WTC11 (cell line): ENCODE measurements around the gene S1PR5. TPM values are rescaled to one million over a fixed set of nuclear protein-coding genes. Genes with fewer than 3 reads are reported as not detected.

Experiments used
- ATAC-seq: fragments of 200-7000 bp; cut with Tn5 transposase; 2 replicates; pipeline ENCODE4 v1.10.0; 2021; ENCODE audit warnings: mild to moderate bottlenecking, moderate library complexity
- CTCF ChIA-PET: fragments of 300-600 bp; sonication (Branson Sonifier 250); formaldehyde crosslinking; loops from one replicate; lab custom pipeline; 2021; ENCODE audit warnings: antibody characterized with exemption; lab: Charles Lee
- POLR2A ChIA-PET: fragments of 350-600 bp; sonication (Branson Sonifier 250); formaldehyde crosslinking; loops from one replicate; lab custom pipeline; 2021; ENCODE audit warnings: antibody characterized with exemption; lab: Charles Lee
- DNase-seq: peaks from one replicate; pipeline ENCODE4 v3.0.0; 2021; ENCODE audit warnings: low spot score
- H3K27ac Mint-ChIP-seq: 2 replicates; pipeline ENCODE4 v1.8.0; 2021; ENCODE audit warnings: mixed read lengths
- H3K27me3 Mint-ChIP-seq: 2 replicates; pipeline ENCODE4 v1.8.0; 2021; ENCODE audit warnings: low read depth, mild to moderate bottlenecking, moderate library complexity, mixed read lengths
- H3K36me3 Mint-ChIP-seq: 2 replicates; pipeline ENCODE4 v1.8.0; 2021; ENCODE audit warnings: mixed read lengths
- H3K4me1 Mint-ChIP-seq: 2 replicates; pipeline ENCODE4 v1.8.0; 2022; ENCODE audit warnings: mixed read lengths
- H3K4me3 Mint-ChIP-seq: 2 replicates; pipeline ENCODE4 v1.8.0; 2021; ENCODE audit warnings: mild to moderate bottlenecking, moderate library complexity, mixed read lengths
- H3K9me3 Mint-ChIP-seq: 2 replicates; pipeline ENCODE4 v1.8.0; 2021; ENCODE audit warnings: mixed read lengths
- ARID4B ChIP-seq: sonication (generic); formaldehyde crosslinking; IDR thresholded peaks from 2 replicates; pipeline ENCODE4 v1.8.0; 2023; ENCODE audit warnings: missing genetic modification reagents, mild to moderate bottlenecking, borderline replicate concordance
- ATF2 ChIP-seq: sonication (generic); formaldehyde crosslinking; IDR thresholded peaks from 2 replicates; pipeline ENCODE4 v1.8.1; 2022; ENCODE audit warnings: low read depth, missing genetic modification reagents, borderline replicate concordance
- ELF4 ChIP-seq: sonication (generic); formaldehyde crosslinking; IDR thresholded peaks from 2 replicates; pipeline ENCODE4 v1.8.1; 2022; ENCODE audit warnings: low read depth, mild to moderate bottlenecking, moderate library complexity, missing genetic modification reagents
- ERG ChIP-seq: fragments of 250-450 bp; sonication (Bioruptor Pico); IDR thresholded peaks from 2 replicates; pipeline ENCODE4 v1.8.0; 2021; ENCODE audit warnings: mild to moderate bottlenecking
- ESRRA ChIP-seq: sonication (generic); formaldehyde crosslinking; IDR thresholded peaks from 2 replicates; pipeline ENCODE4 v1.8.1; 2022; ENCODE audit warnings: mild to moderate bottlenecking, missing genetic modification reagents, borderline replicate concordance
- FOXK1 ChIP-seq: sonication (generic); formaldehyde crosslinking; IDR thresholded peaks from 2 replicates; pipeline ENCODE4 v1.8.0; 2022; ENCODE audit warnings: mild to moderate bottlenecking, moderate library complexity, missing genetic modification reagents
- HMGA2 ChIP-seq: fragments of 250-450 bp; sonication (Bioruptor Pico); IDR thresholded peaks from 2 replicates; pipeline ENCODE4 v1.4.0; 2021; ENCODE audit warnings: mild to moderate bottlenecking, moderate library complexity
- JUN ChIP-seq: sonication (generic); formaldehyde crosslinking; IDR thresholded peaks from 2 replicates; pipeline ENCODE4 v1.8.0; 2023; ENCODE audit warnings: mild to moderate bottlenecking, missing genetic modification reagents
- MAX ChIP-seq: sonication (generic); formaldehyde crosslinking; IDR thresholded peaks from 2 replicates; pipeline ENCODE4 v1.8.0; 2022; ENCODE audit warnings: mild to moderate bottlenecking, missing genetic modification reagents
- MYBL2 ChIP-seq: sonication (generic); formaldehyde crosslinking; IDR thresholded peaks from 2 replicates; pipeline ENCODE4 v1.8.1; 2023; ENCODE audit warnings: mild to moderate bottlenecking, moderate library complexity, missing genetic modification reagents
- NR2C2 ChIP-seq: sonication (generic); formaldehyde crosslinking; IDR thresholded peaks from 2 replicates; pipeline ENCODE4 v1.8.0; 2022; ENCODE audit warnings: mild to moderate bottlenecking, missing genetic modification reagents
- NR3C1 ChIP-seq: sonication (generic); formaldehyde crosslinking; conservative IDR thresholded peaks from 2 replicates; pipeline ENCODE4 v1.8.1; 2023; ENCODE audit warnings: low read depth, mild to moderate bottlenecking, missing genetic modification reagents
- OVOL2 ChIP-seq: fragments of 250-450 bp; sonication (Bioruptor Pico); IDR thresholded peaks from 2 replicates; pipeline ENCODE4 v1.9.0; 2021; ENCODE audit warnings: mild to moderate bottlenecking, borderline replicate concordance
- SMAD3 ChIP-seq: sonication (generic); formaldehyde crosslinking; IDR thresholded peaks from 2 replicates; pipeline ENCODE4 v1.8.0; 2022; ENCODE audit warnings: missing genetic modification reagents, mild to moderate bottlenecking, borderline replicate concordance
- SOX15 ChIP-seq: fragments of 250-450 bp; sonication (Bioruptor Pico); IDR thresholded peaks from 2 replicates; pipeline ENCODE4 v1.9.0; 2021; ENCODE audit warnings: mild to moderate bottlenecking
- TEAD1 ChIP-seq: sonication (generic); formaldehyde crosslinking; IDR thresholded peaks from 2 replicates; pipeline ENCODE4 v1.8.0; 2022; ENCODE audit warnings: mild to moderate bottlenecking, missing genetic modification reagents
- ZBTB21 ChIP-seq: sonication (generic); formaldehyde crosslinking; IDR thresholded peaks from 2 replicates; pipeline ENCODE4 v1.8.1; 2023; ENCODE audit warnings: mild to moderate bottlenecking, missing genetic modification reagents, borderline replicate concordance
- ZNF121 ChIP-seq: sonication (generic); formaldehyde crosslinking; IDR thresholded peaks from 2 replicates; pipeline ENCODE4 v1.8.0; 2023; ENCODE audit warnings: missing genetic modification reagents
- ZNF281 ChIP-seq: sonication (generic); formaldehyde crosslinking; IDR thresholded peaks from 2 replicates; pipeline ENCODE4 v1.8.0; 2023; ENCODE audit warnings: mild to moderate bottlenecking, missing genetic modification reagents
- ZNF532 ChIP-seq: fragments of 250-450 bp; sonication (Bioruptor Pico); IDR thresholded peaks from 2 replicates; pipeline ENCODE4 v1.9.0; 2021; ENCODE audit warnings: mild to moderate bottlenecking, borderline replicate concordance
- total RNA-seq: library from RNA; stranded (reverse); gene quantifications from 3 replicates; pipeline ENCODE4 v1.2.3, GENCODE V29; 2021

S1PR5 gene
- total RNA-seq, 1 experiment from 2014 or later: 5.4 TPM

- no peak for TF ChIP-seq TEAD1 (CRISPR knock-in tag)
- TF ChIP-seq ATF2 (CRISPR knock-in tag): no peak
- TF ChIP-seq FOXK1 (CRISPR knock-in tag): no peak
- no peak for TF ChIP-seq NR2C2
- TF ChIP-seq ZNF281 (CRISPR knock-in tag): no peak
- no peak for TF ChIP-seq ZNF121 (CRISPR knock-in tag)
- TF ChIP-seq MYBL2 (CRISPR knock-in tag): no peak
Observed at GRCh38 chr19:10553943-10554381, 36.7 kb upstream of the S1PR5 start (continued).

- ChIA-PET POLR2A (interaction anchor here (0.6 to 1.2 kb wide), 4 partner anchors 13 to 143 kb away, joined by 3 to 6 read pairs (median 4); partner anchors contain the start of genes KRI1 and SLC44A2), CTCF (interaction anchor here (0.6 to 3.7 kb wide), 16 partner anchors 9 to 199 kb away, joined by 3 to 27 read pairs (median 6); partner anchors contain the start of genes ATG4D and QTRT1)
- peaks cover 55% of the 10 kb centered on the region for H3K36me3 Mint-ChIP-seq
- DNase-seq (no peak), ATAC-seq (no peak)
- H3K4me3 Mint-ChIP-seq: no peak overlapping the region
- H3K9me3 Mint-ChIP-seq: no peaks in the 10 kb centered on the region
- no peaks in the 10 kb centered on the region for H3K4me1 Mint-ChIP-seq
- no peak overlapping the region for H3K27ac Mint-ChIP-seq
- no peaks in the 10 kb centered on the region for H3K27me3 Mint-ChIP-seq
- TF ChIP-seq NR3C1 (CRISPR knock-in tag) (no peak), JUN (CRISPR knock-in tag) (no peak), SMAD3 (no peak), OVOL2 (CRISPR knock-in tag) (no peak), SOX15 (CRISPR knock-in tag) (no peak), ZBTB21 (CRISPR knock-in tag) (no peak), ELF4 (CRISPR knock-in tag) (no peak), ERG (CRISPR knock-in tag) (no peak), HMGA2 (CRISPR knock-in tag) (no peak), MAX (CRISPR knock-in tag) (no peak), ESRRA (no peak), MYBL2 (CRISPR knock-in tag) (no peak), ZNF532 (CRISPR knock-in tag) (no peak), ARID4B (CRISPR knock-in tag) (no peak)
Observed at GRCh38 chr19:10553087-10553667, 35.9 kb upstream of the S1PR5 start.
